ENCODE data around the gene GALNT17.

- no peak for TF ChIP-seq POLR2A (IDR thresholded peaks at IDR 0.05)
- no peak for TF ChIP-seq CTCF (IDR thresholded peaks at IDR 0.05)
- TF ChIP-seq POLR2AphosphoS5 (IDR thresholded peaks at IDR 0.05) = no peak
Measured at GRCh38 chr7:71411475-71411874, 279.5 kb downstream of the GALNT17 start.

Data from prostate gland (tissue), 2 donors.